ENCODE data around the gene RHBDD2. TPM values are rescaled to one million over a fixed set of nuclear protein-coding genes. Genes with fewer than 3 reads are reported as not detected.

RHBDD2 gene
- total RNA-seq, 4 donors from 2014 or later, result 35.5 to 76.9 (median 57.6) TPM

DNA sequence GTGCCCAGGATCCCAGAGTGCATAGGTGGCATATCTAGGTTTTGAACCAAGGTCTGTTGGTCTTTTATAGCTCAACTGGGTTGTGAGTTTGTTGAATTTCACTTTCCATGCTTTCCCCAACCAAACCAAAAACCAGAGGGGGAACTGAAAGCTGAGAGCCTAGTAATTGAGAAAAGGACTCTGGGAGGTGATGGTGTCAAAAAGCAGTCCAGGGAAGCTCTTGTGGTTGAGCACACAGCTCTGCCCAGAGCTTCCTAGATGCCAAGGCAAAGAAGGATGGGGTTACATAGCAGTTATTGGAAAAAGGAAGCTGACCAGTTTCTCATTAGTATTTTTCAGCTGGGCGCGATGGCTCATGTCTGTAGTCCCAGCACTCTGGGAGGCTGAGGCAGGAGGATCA lies 46.1 kb downstream of the RHBDD2 start:
- H3K4me3 ChIP-seq, result no peak overlapping the region
- no peaks in the 10 kb centered on the region for H3K36me3 ChIP-seq
- no peak overlapping the region for H3K27ac ChIP-seq
- TF ChIP-seq POLR2A (IDR thresholded peaks at IDR 0.05), result no peak
- TF ChIP-seq CTCF (IDR thresholded peaks at IDR 0.05), result no peak
- no peaks in the 10 kb centered on the region for H3K9me3 ChIP-seq
- DNase-seq, result no peak
- H3K4me1 ChIP-seq, result peaks cover 0 to 12% (median 4%) of the 10 kb centered on the region in 4 donors
- H3K27me3 ChIP-seq, result no peaks in the 10 kb centered on the region

- Histone ChIP-seq H3K4me3 (no peak overlapping the region), H3K27ac (no peak overlapping the region), H3K27me3 (no peaks in the 10 kb centered on the region), H3K36me3 (no peaks in the 10 kb centered on the region), H3K9me3 (no peaks in the 10 kb centered on the region), H3K4me1 (peaks cover 0 to 10% (median 4%) of the 10 kb centered on the region in 4 donors)
- TF ChIP-seq CTCF (IDR thresholded peaks at IDR 0.05) (no peak), POLR2A (IDR thresholded peaks at IDR 0.05) (no peak)
- DNase-seq, result no peak
Measured at GRCh38 chr7:75925717-75926435, 47.0 kb downstream of the RHBDD2 start.

- peak in 2 of 3 donors; percentile 47 to 60 for DNase-seq
- peaks cover 0 to 5% (median 2%) of the 10 kb centered on the region in 4 donors for H3K4me1 ChIP-seq
- H3K27ac ChIP-seq, result peak overlapping the region in 1 of 4 donors; percentile 6
- TF ChIP-seq POLR2A (IDR thresholded peaks at IDR 0.05), result no peak
- no peak for TF ChIP-seq CTCF (IDR thresholded peaks at IDR 0.05)
- H3K36me3 ChIP-seq, result no peaks in the 10 kb centered on the region
- H3K27me3 ChIP-seq, result no peaks in the 10 kb centered on the region
- no peak overlapping the region for H3K4me3 ChIP-seq
- no peaks in the 10 kb centered on the region for H3K9me3 ChIP-seq
Measured at GRCh38 chr7:75928568-75928914, 49.7 kb downstream of the RHBDD2 start.

GRCh38 chr7:75931680-75932079 lies 52.8 kb downstream of the RHBDD2 start:
- Histone ChIP-seq H3K9me3 (no peaks in the 10 kb centered on the region), H3K27ac (no peak overlapping the region), H3K27me3 (no peaks in the 10 kb centered on the region), H3K4me3 (no peak overlapping the region), H3K4me1 (peaks cover 0 to 5% (median 2%) of the 10 kb centered on the region in 4 donors), H3K36me3 (no peaks in the 10 kb centered on the region)
- TF ChIP-seq CTCF (IDR thresholded peaks at IDR 0.05) (no peak), POLR2A (IDR thresholded peaks at IDR 0.05) (no peak)
- no peak for DNase-seq

GRCh38 chr7:75937958-75938786 lies 59.3 kb downstream of the RHBDD2 start:
- Histone ChIP-seq H3K4me3 (no peak overlapping the region), H3K27ac (no peak overlapping the region), H3K36me3 (peaks cover 0 to 9% (median 0%) of the 10 kb centered on the region in 3 donors), H3K4me1 (peaks cover 0 to 2% (median 0%) of the 10 kb centered on the region in 4 donors), H3K27me3 (no peaks in the 10 kb centered on the region), H3K9me3 (no peaks in the 10 kb centered on the region)
- no peak for TF ChIP-seq CTCF (IDR thresholded peaks at IDR 0.05)
- TF ChIP-seq POLR2A (IDR thresholded peaks at IDR 0.05), result no peak
- peak in 1 of 3 donors; percentile 58 for DNase-seq

Other genes starting within 250 kb of the RHBDD2 start
- gene HIP1, start 140.1 kb upstream of the RHBDD2 start, total RNA-seq, result 10 to 100 TPM in 1 of 4 donors, 1 to 10 TPM in 3; 2.3 to 38.8 (median 6.9) TPM
- not detected for gene CCL26, start 106.8 kb upstream of the RHBDD2 start, total RNA-seq
- gene CCL24, start 65.2 kb upstream of the RHBDD2 start, total RNA-seq, result 10 to 100 TPM; 13.1 to 48.7 (median 26.3) TPM
- 100 to 1,000 TPM in 3 of 4 donors, 10 to 100 TPM in 1; 67.7 to 625 (median 451) TPM for gene POR, start 36.1 kb downstream of the RHBDD2 start, total RNA-seq
- gene TMEM120A, start 115.6 kb downstream of the RHBDD2 start, total RNA-seq, result 100 to 1,000 TPM in 2 of 4 donors, 10 to 100 TPM in 2; 62.7 to 116 (median 101) TPM
- gene STYXL1, start 169.0 kb downstream of the RHBDD2 start, total RNA-seq, result 10 to 100 TPM; 14.2 to 42.9 (median 29.5) TPM
- gene MDH2, start 169.1 kb downstream of the RHBDD2 start, total RNA-seq, result 100 to 1,000 TPM in 3 of 4 donors, 10 to 100 TPM in 1; 52.0 to 179 (median 139) TPM